HG03175 (cell line): Measurements from ENCODE around the gene PMCH.
"Not testable (repeated sequence)": the region's sequence is repeated elsewhere in the genome, so short reads cannot be mapped to it uniquely, and the experiment has no call there.

Experiments
- ATAC-seq: cut with Tn5 transposase; IDR thresholded peaks from one replicate; pipeline ENCODE4 v1.9.1; 2021; ENCODE audit warnings: mild to moderate bottlenecking, moderate library complexity; ENCODE audit not compliant: unreplicated experiment

PMCH gene

GRCh38 chr12:102197789-102198188, at the start of gene PMCH:
Gene PMCH, minus strand, starts transcription at chr12:102197833. Its CDS starts 63 bp downstream, at chr12:102197770.
- peak; percentile 66 for ATAC-seq

- not testable (repeated sequence) for ATAC-seq
Measured at GRCh38 chr12:102240859-102241258, 43.2 kb upstream of the PMCH start.

DNA sequence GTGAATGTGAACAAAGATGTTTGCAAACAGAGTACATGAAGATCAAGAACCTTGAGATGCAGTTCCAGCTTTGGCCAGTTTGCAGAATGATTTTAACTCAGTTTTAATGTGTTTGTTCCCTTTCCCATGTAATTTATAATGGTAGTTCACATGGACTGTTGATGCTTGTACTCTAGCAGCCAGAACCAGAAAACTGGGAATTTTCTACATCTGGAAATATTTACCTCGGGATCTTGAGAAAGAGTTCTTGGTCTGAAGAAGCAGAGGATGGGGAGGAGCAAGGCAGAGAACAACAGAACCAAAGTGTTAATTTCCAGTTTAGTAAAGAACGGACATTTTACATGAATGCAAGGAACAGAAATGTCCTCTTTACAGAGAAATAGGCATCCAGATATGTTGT, 37.0 kb upstream of the PMCH start:
- no peak for ATAC-seq

DNA sequence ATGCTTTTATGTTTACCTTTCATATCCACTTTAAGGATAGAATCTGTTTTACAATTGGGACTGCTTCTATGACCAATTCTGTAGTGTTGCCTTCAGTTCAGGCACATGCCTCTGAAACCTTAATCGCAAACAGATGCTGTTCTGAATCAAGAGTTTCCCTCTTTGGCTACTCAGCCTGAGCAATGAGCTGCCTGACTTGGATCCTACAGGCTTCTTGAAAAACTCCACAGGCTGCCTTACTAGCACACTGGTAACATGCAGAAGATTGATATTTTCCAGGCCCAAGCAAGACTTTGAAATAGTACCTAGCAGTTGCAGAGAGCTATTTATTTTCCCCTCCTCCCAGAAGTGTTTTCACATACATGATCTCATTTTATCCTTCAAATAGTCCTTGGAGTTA, 34.8 kb upstream of the PMCH start:
- no peak for ATAC-seq

- ATAC-seq, result no peak
Measured at GRCh38 chr12:102232036-102232435, 34.4 kb upstream of the PMCH start.

DNA sequence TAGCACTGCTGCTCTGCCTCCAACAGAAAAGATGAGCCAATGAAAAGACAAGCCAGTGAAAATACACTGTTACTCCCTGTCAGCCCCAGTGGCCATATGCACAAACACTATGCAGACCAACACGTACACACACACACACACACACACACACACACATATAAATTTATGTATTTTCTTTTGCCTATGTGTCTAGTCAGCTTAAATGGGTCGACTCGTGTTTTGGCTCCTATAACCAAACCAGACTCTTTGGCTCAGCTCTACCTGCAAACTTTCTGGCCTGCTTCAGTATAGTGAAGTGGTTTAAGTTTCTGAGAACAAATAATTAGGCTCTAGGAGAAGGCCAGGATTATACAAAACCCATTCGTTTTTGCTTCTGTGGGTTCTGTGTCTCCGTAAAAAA, 30.3 kb upstream of the PMCH start:
- ATAC-seq, result no peak

DNA sequence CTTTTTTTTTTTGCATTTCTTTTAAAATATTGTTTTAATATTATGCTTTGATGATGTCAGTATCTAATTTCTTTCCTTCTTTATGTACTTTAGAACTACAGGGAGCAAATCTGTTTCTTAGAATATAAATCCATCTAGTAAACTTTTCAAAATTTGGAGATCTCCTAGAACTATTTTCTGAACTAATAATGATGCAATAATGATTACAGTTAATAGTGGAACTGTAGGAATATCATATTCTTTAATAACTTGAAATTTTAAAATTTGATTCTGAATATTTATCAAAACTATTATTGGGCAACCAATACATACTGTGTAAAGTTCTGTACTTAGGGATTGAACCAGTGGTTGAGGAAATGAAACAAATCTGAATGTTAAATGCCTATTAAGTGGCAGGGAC, 23.1 kb upstream of the PMCH start:
- ATAC-seq, result no peak

- no peak for ATAC-seq
Measured at GRCh38 chr12:102215992-102216691, 18.5 kb upstream of the PMCH start.

DNA sequence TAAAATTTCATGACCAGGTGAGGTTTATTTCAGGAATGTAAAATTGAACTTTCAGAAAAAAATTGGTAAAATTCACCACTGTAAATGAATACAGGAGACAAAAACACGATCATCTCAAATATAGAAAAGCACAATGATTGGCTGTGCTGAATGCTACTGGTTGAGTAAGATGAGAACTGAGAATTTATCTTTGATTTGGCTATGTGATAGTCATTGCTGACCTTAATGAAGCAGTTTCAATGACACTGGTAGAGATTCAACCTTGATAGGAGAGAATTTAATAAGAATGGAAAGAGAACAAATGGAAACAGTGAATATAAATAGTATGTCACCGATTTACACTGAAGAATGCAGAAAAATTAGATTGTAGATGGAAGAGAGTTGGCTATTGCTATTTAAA, 6.4 kb upstream of the PMCH start:
- ATAC-seq, result no peak

DNA sequence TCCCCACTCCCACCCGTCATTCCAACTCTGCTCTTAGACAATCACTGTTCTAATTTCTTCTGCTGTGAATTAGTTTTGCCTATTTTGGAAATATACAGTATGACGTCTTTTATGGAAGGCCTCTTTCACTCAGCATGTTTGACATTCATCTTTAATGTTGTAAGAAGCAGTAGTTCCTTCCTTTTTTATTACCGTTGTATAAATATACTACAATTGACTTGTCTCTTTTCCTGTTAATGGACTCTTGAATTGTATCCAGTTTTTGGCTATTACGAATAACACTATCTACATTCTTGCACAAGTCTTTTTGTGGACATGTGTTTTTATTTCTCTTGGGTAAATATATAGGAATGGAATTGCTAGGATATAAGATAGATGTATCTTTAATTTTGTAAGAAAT, 4.9 kb upstream of the PMCH start:
- no peak for ATAC-seq

DNA sequence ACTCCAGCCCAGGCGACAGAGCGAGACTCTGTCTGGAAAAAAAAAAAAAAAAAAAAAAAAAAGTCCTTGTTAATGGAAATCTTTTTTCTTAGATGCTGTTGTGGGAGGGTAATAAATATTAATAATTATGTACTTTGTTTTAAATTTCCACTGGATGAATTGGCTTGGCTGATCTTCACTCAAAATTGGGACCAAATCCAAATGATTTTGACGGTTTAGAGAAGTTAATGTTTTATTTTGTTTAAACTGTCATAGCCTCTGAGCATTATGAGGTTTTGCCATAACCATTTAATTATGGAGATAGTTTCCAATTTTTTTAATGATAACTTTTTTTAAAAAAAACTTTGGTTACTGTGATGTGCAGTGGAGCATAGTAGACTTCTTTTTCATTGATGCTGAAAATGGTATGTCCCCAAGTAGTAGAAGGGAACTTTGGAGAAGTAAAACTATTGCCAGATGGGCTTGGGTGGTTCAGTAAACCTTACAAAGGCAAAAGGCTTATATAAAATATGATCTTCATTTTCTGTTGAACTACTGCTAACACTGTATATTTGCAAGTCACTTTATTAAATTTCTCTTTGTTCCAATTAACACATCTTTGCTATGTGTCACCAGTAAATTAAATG, 3.9 kb upstream of the PMCH start:
- no peak for ATAC-seq

DNA sequence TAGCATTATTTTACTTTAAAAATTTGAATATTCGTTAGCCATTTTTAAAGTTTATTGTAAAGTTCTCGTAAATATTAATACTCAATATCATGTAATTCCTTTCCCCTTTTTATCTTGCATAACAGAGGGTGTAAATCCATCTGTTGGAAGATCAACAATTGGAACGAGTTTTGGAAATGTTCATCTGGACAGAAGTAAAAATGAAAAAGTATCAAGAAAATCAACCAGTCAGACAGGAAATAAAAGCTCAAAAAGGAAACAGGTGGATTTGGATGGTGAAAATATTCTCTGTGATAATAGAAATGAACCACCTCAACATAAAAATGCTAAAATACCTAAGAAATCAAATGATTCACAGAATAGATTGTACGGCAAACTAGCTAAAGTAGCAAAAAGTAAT, 1.8 kb downstream of the PMCH start:
- no peak for ATAC-seq

DNA sequence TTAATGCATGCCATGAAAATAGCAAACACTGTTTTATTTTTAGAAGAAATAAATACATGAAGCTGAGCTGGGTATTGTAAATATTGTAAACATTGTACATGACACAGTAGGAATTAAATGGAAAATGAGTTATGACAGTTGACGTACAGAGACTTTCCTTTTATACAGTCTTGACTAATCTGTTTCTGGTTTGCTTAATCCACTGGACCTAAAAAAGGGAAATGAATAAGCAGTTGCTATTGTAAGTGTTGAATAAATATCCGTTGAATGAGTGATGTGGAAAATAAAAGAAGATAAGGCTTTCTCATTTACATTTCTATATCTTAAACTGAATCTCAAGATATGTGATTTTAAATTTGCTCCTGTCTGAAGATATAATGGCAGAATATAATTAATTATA, 15.0 kb downstream of the PMCH start:
- no peak for ATAC-seq

- no peak for ATAC-seq
Measured at GRCh38 chr12:102174761-102175160, 22.9 kb downstream of the PMCH start.

DNA sequence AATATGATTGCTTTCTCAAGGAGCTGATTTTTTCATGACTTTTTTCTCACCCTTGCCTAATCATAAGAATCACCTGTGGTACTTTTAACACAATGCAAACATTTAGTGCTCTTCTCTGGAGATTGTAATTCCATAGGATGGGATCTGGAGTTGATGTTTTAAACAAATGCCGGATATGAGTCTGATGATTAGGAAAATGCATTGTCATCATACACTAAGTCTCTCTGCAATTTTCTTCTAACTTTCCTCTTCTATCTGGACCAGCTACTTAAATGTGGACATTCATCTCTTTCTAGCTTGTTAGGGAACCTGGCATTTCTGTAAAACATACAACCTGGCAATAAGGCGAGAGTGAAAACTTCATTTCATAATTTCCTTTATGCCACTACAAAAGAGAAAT, 23.5 kb downstream of the PMCH start:
- no peak for ATAC-seq

DNA sequence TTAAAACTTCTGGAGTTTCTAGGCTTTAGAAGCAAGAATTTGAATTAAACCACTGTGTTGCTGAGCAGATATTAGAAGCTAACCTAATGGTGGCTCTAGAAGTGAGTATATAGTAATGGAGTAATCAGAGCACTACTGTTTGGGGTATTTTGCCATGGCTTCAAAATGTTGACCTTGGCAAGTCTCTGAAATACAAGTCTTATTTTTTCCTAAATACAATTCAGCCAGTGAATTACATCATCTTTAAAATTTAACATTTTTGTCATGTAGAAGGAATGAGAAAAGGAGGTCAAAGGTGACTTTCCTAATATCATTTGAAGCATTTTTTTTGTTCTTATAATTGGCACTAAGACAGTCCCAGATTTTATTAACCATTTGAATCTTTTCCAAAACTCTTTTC, 25.2 kb downstream of the PMCH start:
- no peak for ATAC-seq

- no peak for ATAC-seq
Measured at GRCh38 chr12:102171951-102172350, 25.7 kb downstream of the PMCH start.

DNA sequence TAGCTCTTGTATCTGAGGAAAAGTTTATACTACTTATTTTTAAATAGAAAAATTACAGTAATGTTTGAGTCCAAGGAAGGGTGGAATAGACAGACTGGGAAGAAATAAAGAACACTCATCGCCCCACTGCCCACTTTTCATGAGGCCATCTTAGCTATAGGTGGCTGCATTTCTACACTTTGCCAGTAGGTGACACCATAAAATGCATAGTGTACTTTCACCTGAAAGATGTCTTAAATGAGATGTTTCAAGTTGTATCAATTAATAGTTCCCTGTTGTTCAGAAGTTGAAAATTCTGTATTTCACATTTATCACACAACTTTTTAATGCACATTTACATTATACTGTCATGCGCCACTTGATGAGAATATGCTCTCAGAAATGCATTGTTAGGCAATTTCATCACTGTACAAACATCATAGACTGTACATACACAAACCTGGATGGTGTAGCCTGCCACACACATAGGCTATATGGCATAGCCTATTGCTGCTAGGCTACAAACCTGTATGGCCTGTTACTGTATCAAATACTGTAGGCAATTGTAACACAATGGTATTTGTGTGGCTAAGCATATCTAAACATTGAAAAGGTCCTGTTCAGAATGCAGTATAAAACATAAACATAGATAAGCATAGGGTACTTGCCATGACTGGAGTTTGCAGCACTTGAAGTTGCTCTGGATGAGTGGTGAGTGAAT, 27.6 kb downstream of the PMCH start:
- ATAC-seq, result peak; percentile 59

- no peak for ATAC-seq
Measured at GRCh38 chr12:102167821-102168604, 29.6 kb downstream of the PMCH start.

- ATAC-seq, result no peak
Measured at GRCh38 chr12:102163383-102163782, 34.2 kb downstream of the PMCH start.

GRCh38 chr12:102155206-102155605, 42.4 kb downstream of the PMCH start:
- not testable (repeated sequence) for ATAC-seq
